GM12873 (cell line): ENCODE results near the gene CCDC197.

Source experiments
- TF ChIP-seq, protein P1 (sequence below): IDR thresholded peaks from 2 replicates; pipeline ENCODE4 v1.5.1; 2012; ENCODE audit warnings: low read depth, mild to moderate bottlenecking, moderate library complexity, low read length, control low read depth; ENCODE audit not compliant: insufficient read depth; ENCODE audit errors: missing control alignments

The CCDC197 gene

GRCh38 chr14:93962701-93963601 lies 34.1 kb upstream of the CCDC197 start:
- TF ChIP-seq, protein P1, sequence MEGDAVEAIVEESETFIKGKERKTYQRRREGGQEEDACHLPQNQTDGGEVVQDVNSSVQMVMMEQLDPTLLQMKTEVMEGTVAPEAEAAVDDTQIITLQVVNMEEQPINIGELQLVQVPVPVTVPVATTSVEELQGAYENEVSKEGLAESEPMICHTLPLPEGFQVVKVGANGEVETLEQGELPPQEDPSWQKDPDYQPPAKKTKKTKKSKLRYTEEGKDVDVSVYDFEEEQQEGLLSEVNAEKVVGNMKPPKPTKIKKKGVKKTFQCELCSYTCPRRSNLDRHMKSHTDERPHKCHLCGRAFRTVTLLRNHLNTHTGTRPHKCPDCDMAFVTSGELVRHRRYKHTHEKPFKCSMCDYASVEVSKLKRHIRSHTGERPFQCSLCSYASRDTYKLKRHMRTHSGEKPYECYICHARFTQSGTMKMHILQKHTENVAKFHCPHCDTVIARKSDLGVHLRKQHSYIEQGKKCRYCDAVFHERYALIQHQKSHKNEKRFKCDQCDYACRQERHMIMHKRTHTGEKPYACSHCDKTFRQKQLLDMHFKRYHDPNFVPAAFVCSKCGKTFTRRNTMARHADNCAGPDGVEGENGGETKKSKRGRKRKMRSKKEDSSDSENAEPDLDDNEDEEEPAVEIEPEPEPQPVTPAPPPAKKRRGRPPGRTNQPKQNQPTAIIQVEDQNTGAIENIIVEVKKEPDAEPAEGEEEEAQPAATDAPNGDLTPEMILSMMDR, result no peak

- TF ChIP-seq, protein P1, result no peak
These were observed 33.4 kb upstream of the CCDC197 start for GRCh38 chr14:93963692-93964091.

DNA sequence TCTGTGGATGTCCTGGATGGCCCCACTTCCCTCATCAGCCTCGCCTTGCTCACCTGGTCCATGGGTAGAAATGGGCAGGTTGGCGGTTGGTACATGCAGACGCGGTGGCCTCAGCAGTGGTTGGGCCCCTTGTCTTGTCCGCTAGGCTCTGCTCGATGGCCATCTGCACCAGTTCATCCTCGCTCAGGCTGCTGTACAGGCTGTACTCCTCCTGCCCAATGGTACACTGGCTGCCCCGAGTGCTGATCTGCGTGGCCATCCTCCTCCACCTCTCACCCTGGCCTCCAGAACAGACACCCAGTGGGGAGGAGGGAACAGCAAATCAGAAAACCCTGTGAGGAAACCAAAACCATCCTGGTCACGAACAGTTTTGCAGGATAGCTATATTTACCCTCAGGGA lies 32.8 kb upstream of the CCDC197 start:
- TF ChIP-seq, protein P1, result no peak

GRCh38 chr14:93964820-93965286 lies 32.2 kb upstream of the CCDC197 start:
- TF ChIP-seq, protein P1, result no peak

DNA sequence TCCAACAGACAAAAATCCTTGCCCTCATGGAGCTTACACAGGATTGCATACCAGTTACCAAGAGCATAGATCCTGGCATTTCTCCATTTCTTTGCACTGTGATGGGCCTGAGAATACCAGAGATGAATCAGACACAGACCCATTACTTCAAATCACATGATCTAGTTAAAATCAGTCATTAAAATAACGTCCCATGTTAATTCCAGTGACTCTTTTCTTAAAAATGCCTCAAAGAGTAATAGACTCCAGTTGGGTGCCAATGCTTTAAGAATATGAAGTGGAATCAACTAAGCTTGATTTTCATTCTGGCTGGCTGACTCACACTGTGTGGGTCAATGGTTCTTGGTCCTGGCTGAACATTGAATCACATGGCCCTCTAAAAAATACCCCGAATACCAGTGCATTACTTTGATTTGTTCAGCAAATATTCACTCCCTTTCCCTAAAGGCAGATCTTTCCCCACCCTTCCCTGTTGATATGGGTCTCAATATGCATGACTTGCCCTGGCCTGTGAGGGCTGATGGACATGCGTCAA lies 31.7 kb upstream of the CCDC197 start:
- TF ChIP-seq, protein P1, result no peak

DNA sequence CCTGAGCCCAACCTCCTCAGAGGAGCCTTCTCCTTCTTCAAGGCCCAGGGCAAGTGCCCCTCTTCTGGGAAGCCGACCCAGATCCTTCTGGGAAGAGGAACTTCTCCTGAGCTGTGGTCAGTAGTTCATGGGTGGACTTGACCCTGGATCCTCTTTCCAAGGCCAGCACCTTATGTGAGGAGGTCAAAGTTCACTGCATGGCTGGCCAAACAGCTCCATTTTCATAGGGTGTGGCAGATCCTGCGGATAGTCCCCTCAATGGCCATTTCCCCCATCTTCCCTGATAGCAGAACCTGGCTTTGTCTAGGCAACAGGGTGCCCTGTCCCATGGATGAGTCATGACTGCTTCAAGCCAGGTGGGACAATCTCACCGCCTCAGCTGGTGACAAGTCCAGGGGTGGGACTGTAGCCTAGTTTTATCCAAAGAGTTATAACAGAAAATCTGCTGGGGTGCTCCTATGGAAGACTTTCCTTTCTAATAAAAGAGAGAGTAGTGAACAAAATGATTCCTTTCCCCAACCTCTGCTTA lies 31.1 kb upstream of the CCDC197 start:
- TF ChIP-seq, protein P1, result no peak

DNA sequence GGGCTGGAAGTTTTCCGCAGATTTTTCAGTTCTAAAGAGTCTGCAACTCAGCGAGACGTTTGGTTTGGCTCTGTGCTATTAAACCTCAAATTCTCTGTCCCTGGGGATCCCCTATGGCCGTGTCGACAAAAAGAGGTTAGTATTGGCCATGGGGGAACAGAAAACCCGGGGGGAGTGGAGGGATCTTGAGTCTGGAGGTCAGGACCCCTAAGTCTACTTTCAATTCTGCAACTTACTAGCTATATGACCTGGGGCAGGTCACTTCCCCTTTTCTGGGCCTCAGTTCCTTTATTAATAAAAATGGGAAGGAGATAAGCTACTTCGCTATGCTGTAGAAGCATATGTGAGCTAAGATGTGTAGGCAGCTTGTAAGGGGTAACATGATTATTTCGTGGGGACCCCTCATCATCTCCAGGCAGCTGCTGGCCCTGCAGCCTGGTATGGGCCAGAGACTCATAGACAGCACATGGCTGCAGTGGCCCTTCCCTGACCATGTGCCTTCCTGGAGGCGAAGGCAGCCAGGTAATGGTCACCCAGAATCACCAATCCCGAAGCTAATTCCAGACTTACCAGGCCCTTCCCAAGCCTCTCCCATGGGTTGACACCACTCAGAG lies 29.4 kb upstream of the CCDC197 start:
- TF ChIP-seq, protein P1, result no peak
